GM23248 (cell line): ENCODE data around the gene CHRNA10.

Experiments used
- EZH2 ChIP-seq: fragments of 200-600 bp; sonication (generic); IDR thresholded peaks from 2 replicates; pipeline ENCODE4 v1.6.1; 2018; ENCODE audit warnings: antibody characterized with exemption, mild to moderate bottlenecking; ENCODE audit not compliant: insufficient read depth, poor library complexity, severe bottlenecking
- EZH2phosphoT487 ChIP-seq: fragments of 200-600 bp; sonication (generic); IDR thresholded peaks from 2 replicates; pipeline ENCODE4 v1.6.1; 2018; ENCODE audit warnings: antibody characterized with exemption, moderate library complexity, mild to moderate bottlenecking, low read depth; ENCODE audit not compliant: insufficient read depth

DNA sequence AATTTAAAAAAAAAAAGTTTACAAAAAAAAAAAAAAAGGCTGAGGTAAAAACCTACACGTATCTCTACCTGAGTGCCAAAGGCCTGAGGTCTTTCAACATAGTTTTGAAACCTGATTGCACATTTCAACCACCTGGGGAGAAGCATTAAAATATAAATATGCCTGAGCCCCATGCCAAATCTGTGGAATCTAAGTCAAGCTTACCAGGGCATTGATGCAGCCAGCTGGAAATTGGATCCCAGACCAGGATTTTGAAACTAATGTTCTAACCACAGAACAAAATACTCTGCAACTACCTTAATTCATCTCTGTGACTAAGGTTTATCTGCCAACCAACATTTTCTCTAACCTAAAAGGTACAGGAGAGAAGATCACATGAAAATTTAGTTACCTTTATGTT is 38.8 kb upstream of the CHRNA10 start:
- TF ChIP-seq EZH2 (no peak), EZH2phosphoT487 (no peak)
